Neural progenitor cell (in vitro differentiated cells): Measurements from ENCODE around the gene ATXN1. TPM values are rescaled to one million over a fixed set of nuclear protein-coding genes. Genes with fewer than 3 reads are reported as not detected.

ENCODE experiments used
- DNase-seq: peaks from one replicate; pipeline ENCODE4 v3.0.0-alpha.2; 2016; ENCODE audit warnings: low spot score
- H2AFZ ChIP-seq: fragments of 200-600 bp; sonication (generic); replicated peaks from 2 replicates; pipeline ENCODE4 v1.6.1; 2016; ENCODE audit warnings: antibody characterized with exemption
- H3F3A ChIP-seq: fragments of 200-600 bp; sonication (generic); 2 replicates; pipeline ENCODE4 v1.6.1; 2016; ENCODE audit warnings: antibody characterized with exemption, low read depth
- H3K27ac ChIP-seq: fragments of 200-600 bp; sonication (generic); 2 replicates; pipeline ENCODE4 v1.5.1; 2016; ENCODE audit warnings: mild to moderate bottlenecking
- H3K27me3 ChIP-seq: fragments of 200-600 bp; sonication (generic); 2 replicates; pipeline ENCODE4 v1.6.1; 2016; ENCODE audit warnings: mild to moderate bottlenecking, moderate library complexity
- H3K36me3 ChIP-seq: fragments of 200-600 bp; sonication (generic); 2 replicates; pipeline ENCODE4 v1.5.1; 2016
- H3K4me1 ChIP-seq: fragments of 200-600 bp; sonication (generic); 2 replicates; pipeline ENCODE4 v1.6.1; 2016; ENCODE audit warnings: mixed run types
- H3K4me2 ChIP-seq: fragments of 200-600 bp; sonication (generic); 2 replicates; pipeline ENCODE4 v1.6.1; 2016
- H3K4me3 ChIP-seq: fragments of 200-600 bp; sonication (generic); 2 replicates; pipeline ENCODE4 v1.5.1; 2016
- H3K79me2 ChIP-seq: fragments of 200-600 bp; sonication (generic); 2 replicates; pipeline ENCODE4 v1.6.1; 2016; ENCODE audit warnings: low read depth
- H3K9ac ChIP-seq: fragments of 200-600 bp; sonication (generic); 2 replicates; pipeline ENCODE4 v1.6.1; 2016
- H3K9me3 ChIP-seq: fragments of 200-600 bp; sonication (generic); 2 replicates; pipeline ENCODE4 v1.5.1; 2016; ENCODE audit warnings: low read depth
- H4K20me1 ChIP-seq: fragments of 200-600 bp; sonication (generic); 2 replicates; pipeline ENCODE4 v1.6.1; 2016; ENCODE audit warnings: low read depth
- H3K27ac Mint-ChIP-seq: 3 replicates; pipeline ENCODE4 v1.8.0; 2021; ENCODE audit warnings: mixed read lengths
- H3K27me3 Mint-ChIP-seq: 2 replicates; pipeline ENCODE4 v1.8.0; 2022; ENCODE audit warnings: low read depth, mild to moderate bottlenecking, inconsistent platforms, moderate library complexity, mixed read lengths; ENCODE audit not compliant: insufficient read depth
- H3K36me3 Mint-ChIP-seq: 3 replicates; pipeline ENCODE4 v1.8.0; 2021; ENCODE audit warnings: mixed read lengths
- H3K4me1 Mint-ChIP-seq: 3 replicates; pipeline ENCODE4 v1.8.0; 2021; ENCODE audit warnings: mixed read lengths
- H3K4me3 Mint-ChIP-seq: 3 replicates; pipeline ENCODE4 v1.8.0; 2021; ENCODE audit warnings: mild to moderate bottlenecking, moderate library complexity, mixed read lengths
- H3K9me3 Mint-ChIP-seq: 3 replicates; pipeline ENCODE4 v1.8.0; 2020; ENCODE audit warnings: mixed read lengths
- EZH2 ChIP-seq: fragments of 200-600 bp; sonication (generic); IDR thresholded peaks from 2 replicates; pipeline ENCODE4 v1.6.1; 2017; ENCODE audit warnings: antibody characterized with exemption, mild to moderate bottlenecking, moderate library complexity
- EZH2phosphoT487 ChIP-seq: fragments of 200-600 bp; sonication (generic); IDR thresholded peaks from 2 replicates; pipeline ENCODE4 v1.6.1; 2017; ENCODE audit warnings: antibody characterized with exemption
- total RNA-seq: library from RNA; depleted of rRNA; stranded (reverse); fragments of >200 nt; gene quantifications from 2 replicates; pipeline ENCODE4 v1.2.3, GENCODE V29; 2015; ENCODE audit warnings: low replicate concordance
- TF ChIP-seq, protein P1 (sequence below): fragments of 200-600 bp; sonication (generic); IDR thresholded peaks from 2 replicates; pipeline ENCODE4 v1.5.1; 2017; ENCODE audit warnings: antibody characterized with exemption, mild to moderate bottlenecking

ATXN1 gene
- total RNA-seq, 1 donor from 2014 or later, result 3.6 TPM

- Mint-ChIP-seq H3K36me3 (no peaks in the 10 kb centered on the region), H3K9me3 (no peaks in the 10 kb centered on the region), H3K27ac (no peak overlapping the region), H3K4me3 (no peak overlapping the region), H3K27me3 (no peaks in the 10 kb centered on the region), H3K4me1 (no peaks in the 10 kb centered on the region)
- Histone ChIP-seq H3K36me3 (no peaks in the 10 kb centered on the region), H3K4me3 (no peak overlapping the region), H2AFZ (no peak overlapping the region), H3K27me3 (no peaks in the 10 kb centered on the region), H3K27ac (no peak overlapping the region), H3K79me2 (no peaks in the 10 kb centered on the region), H3K4me2 (no peak overlapping the region), H3F3A (no peaks in the 10 kb centered on the region), H3K9me3 (no peaks in the 10 kb centered on the region), H4K20me1 (no peaks in the 10 kb centered on the region), H3K9ac (no peak overlapping the region), H3K4me1 (no peaks in the 10 kb centered on the region)
- TF ChIP-seq, protein P1, sequence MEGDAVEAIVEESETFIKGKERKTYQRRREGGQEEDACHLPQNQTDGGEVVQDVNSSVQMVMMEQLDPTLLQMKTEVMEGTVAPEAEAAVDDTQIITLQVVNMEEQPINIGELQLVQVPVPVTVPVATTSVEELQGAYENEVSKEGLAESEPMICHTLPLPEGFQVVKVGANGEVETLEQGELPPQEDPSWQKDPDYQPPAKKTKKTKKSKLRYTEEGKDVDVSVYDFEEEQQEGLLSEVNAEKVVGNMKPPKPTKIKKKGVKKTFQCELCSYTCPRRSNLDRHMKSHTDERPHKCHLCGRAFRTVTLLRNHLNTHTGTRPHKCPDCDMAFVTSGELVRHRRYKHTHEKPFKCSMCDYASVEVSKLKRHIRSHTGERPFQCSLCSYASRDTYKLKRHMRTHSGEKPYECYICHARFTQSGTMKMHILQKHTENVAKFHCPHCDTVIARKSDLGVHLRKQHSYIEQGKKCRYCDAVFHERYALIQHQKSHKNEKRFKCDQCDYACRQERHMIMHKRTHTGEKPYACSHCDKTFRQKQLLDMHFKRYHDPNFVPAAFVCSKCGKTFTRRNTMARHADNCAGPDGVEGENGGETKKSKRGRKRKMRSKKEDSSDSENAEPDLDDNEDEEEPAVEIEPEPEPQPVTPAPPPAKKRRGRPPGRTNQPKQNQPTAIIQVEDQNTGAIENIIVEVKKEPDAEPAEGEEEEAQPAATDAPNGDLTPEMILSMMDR, result no peak
- TF ChIP-seq EZH2, result no peak
- no peak for TF ChIP-seq EZH2phosphoT487
- DNase-seq, result no peak
These were observed 152.8 kb downstream of the ATXN1 start for GRCh38 chr6:16608444-16608843.

- no peak for TF ChIP-seq EZH2
- TF ChIP-seq, protein P1, result no peak
- no peak for TF ChIP-seq EZH2phosphoT487
- no peak overlapping the region for H2AFZ ChIP-seq
- no peaks in the 10 kb centered on the region for H3K9me3 ChIP-seq
- no peaks in the 10 kb centered on the region for H3F3A ChIP-seq
- H3K4me3 Mint-ChIP-seq, result no peak overlapping the region
- H3K4me3 ChIP-seq, result no peak overlapping the region
- no peak overlapping the region for H3K27ac Mint-ChIP-seq
- H3K27ac ChIP-seq, result no peak overlapping the region
- no peaks in the 10 kb centered on the region for H3K27me3 Mint-ChIP-seq
- H4K20me1 ChIP-seq, result no peaks in the 10 kb centered on the region
- H3K4me1 Mint-ChIP-seq, result no peaks in the 10 kb centered on the region
- no peak overlapping the region for H3K4me2 ChIP-seq
- no peaks in the 10 kb centered on the region for H3K36me3 Mint-ChIP-seq
- no peaks in the 10 kb centered on the region for H3K36me3 ChIP-seq
- no peaks in the 10 kb centered on the region for H3K4me1 ChIP-seq
- H3K9me3 Mint-ChIP-seq, result no peaks in the 10 kb centered on the region
- no peak for DNase-seq
- H3K27me3 ChIP-seq, result no peaks in the 10 kb centered on the region
- no peaks in the 10 kb centered on the region for H3K79me2 ChIP-seq
- no peak overlapping the region for H3K9ac ChIP-seq
These were observed 159.2 kb downstream of the ATXN1 start for GRCh38 chr6:16602035-16602434.

DNA sequence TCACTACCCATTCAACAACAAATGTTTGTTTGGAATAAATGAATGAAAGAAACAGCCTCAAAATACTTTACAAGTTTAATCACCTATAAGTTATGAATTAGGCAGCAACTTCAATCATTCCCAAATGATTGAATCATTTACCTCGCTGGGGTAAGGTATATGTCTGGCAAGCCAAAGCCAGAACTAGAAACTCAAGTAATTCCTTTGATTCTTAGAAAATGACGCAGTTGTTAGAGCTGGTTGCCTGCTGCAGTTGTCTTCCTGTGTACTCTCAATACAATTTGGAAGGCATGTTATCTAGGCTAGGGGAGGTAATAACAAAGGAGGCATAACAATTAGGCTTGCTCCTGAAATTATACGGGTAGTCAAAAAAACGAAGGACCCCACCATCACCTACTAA is 160.6 kb downstream of the ATXN1 start:
- Mint-ChIP-seq H3K36me3 (no peaks in the 10 kb centered on the region), H3K9me3 (no peaks in the 10 kb centered on the region), H3K4me3 (no peak overlapping the region), H3K27ac (no peak overlapping the region), H3K27me3 (no peaks in the 10 kb centered on the region), H3K4me1 (no peaks in the 10 kb centered on the region)
- Histone ChIP-seq H3K79me2 (no peaks in the 10 kb centered on the region), H3K27me3 (no peaks in the 10 kb centered on the region), H3K4me2 (no peak overlapping the region), H4K20me1 (no peaks in the 10 kb centered on the region), H3K4me1 (no peaks in the 10 kb centered on the region), H3K9ac (no peak overlapping the region), H3K36me3 (no peaks in the 10 kb centered on the region), H3F3A (no peaks in the 10 kb centered on the region), H3K4me3 (no peak overlapping the region), H2AFZ (no peak overlapping the region), H3K27ac (no peak overlapping the region), H3K9me3 (no peaks in the 10 kb centered on the region)
- no peak for DNase-seq
- TF ChIP-seq, protein P1, result no peak
- TF ChIP-seq EZH2phosphoT487 (no peak), EZH2 (no peak)

- Histone ChIP-seq H3F3A (no peaks in the 10 kb centered on the region), H3K27ac (no peak overlapping the region), H3K4me3 (no peak overlapping the region), H3K9me3 (no peaks in the 10 kb centered on the region), H2AFZ (no peak overlapping the region), H3K27me3 (no peaks in the 10 kb centered on the region), H3K79me2 (no peaks in the 10 kb centered on the region), H3K4me2 (no peak overlapping the region), H3K4me1 (no peaks in the 10 kb centered on the region), H3K36me3 (no peaks in the 10 kb centered on the region), H4K20me1 (no peaks in the 10 kb centered on the region), H3K9ac (no peak overlapping the region)
- DNase-seq, result no peak
- no peak overlapping the region for H3K27ac Mint-ChIP-seq
- H3K9me3 Mint-ChIP-seq, result no peaks in the 10 kb centered on the region
- H3K36me3 Mint-ChIP-seq, result no peaks in the 10 kb centered on the region
- H3K4me1 Mint-ChIP-seq, result peaks cover 2% of the 10 kb centered on the region
- no peaks in the 10 kb centered on the region for H3K27me3 Mint-ChIP-seq
- TF ChIP-seq, protein P1, result no peak
- no peak for TF ChIP-seq EZH2
- no peak for TF ChIP-seq EZH2phosphoT487
- no peak overlapping the region for H3K4me3 Mint-ChIP-seq
These were observed 161.2 kb downstream of the ATXN1 start for GRCh38 chr6:16600026-16600425.
